Ovary (tissue), 3 donors: Measurements from ENCODE around the gene TXN2.

Source experiments
- POLR2A ChIP-seq: fragments of 450-650 bp; IDR thresholded peaks from one replicate; pipeline ENCODE4 v1.6.1; 2017; ENCODE audit warnings: antibody characterized with exemption, mild to moderate bottlenecking, moderate library complexity
- TF ChIP-seq, protein P1 (sequence below), 3 donors: fragments of 450-650 bp in 2 of 3; fragments of 200-600 bp in 1 of 3; IDR thresholded peaks; one replicate each; pipeline versions ENCODE4 v1.5.1 to v1.8.0; 2016 to 2022; ENCODE audit warnings: antibody characterized with exemption in 3 of 3, mild to moderate bottlenecking in 1 of 3
- donor health status: DM: no; HTN: no; CAD: no.

GRCh38 chr22:36422287-36423014 lies 59.0 kb downstream of the TXN2 start:
- TF ChIP-seq, protein P1, sequence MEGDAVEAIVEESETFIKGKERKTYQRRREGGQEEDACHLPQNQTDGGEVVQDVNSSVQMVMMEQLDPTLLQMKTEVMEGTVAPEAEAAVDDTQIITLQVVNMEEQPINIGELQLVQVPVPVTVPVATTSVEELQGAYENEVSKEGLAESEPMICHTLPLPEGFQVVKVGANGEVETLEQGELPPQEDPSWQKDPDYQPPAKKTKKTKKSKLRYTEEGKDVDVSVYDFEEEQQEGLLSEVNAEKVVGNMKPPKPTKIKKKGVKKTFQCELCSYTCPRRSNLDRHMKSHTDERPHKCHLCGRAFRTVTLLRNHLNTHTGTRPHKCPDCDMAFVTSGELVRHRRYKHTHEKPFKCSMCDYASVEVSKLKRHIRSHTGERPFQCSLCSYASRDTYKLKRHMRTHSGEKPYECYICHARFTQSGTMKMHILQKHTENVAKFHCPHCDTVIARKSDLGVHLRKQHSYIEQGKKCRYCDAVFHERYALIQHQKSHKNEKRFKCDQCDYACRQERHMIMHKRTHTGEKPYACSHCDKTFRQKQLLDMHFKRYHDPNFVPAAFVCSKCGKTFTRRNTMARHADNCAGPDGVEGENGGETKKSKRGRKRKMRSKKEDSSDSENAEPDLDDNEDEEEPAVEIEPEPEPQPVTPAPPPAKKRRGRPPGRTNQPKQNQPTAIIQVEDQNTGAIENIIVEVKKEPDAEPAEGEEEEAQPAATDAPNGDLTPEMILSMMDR (IDR thresholded peaks at IDR 0.05), result no peak
- TF ChIP-seq POLR2A, result no peak
